ENCODE data around the gene FAM120A. TPM values are rescaled to one million over a fixed set of nuclear protein-coding genes. Genes with fewer than 3 reads are reported as not detected.

The FAM120A gene
- total RNA-seq, 1 experiment from 2014 or later = 53.3 TPM

GRCh38 chr9:93585259-93585658, 133.8 kb downstream of the FAM120A start:
- H3K36me3 Mint-ChIP-seq = no peaks in the 10 kb centered on the region; the same call in 1 of the 2 replicates
- no peak overlapping the region for H3K4me3 Mint-ChIP-seq
- DNase-seq (ENCODE audit: low spot score) = no peak
- TF ChIP-seq ZSCAN18 (CRISPR knock-in tag; IDR thresholded peaks at IDR 0.05) (no peak), SMAD3 (CRISPR knock-in tag; IDR thresholded peaks at IDR 0.05; ENCODE audit: borderline replicate concordance) (no peak), RELA (CRISPR knock-in tag; IDR thresholded peaks at IDR 0.05; ENCODE audit: borderline replicate concordance) (no peak), USF2 (CRISPR knock-in tag; IDR thresholded peaks at IDR 0.05) (no peak), ZNF219 (CRISPR knock-in tag; IDR thresholded peaks at IDR 0.05; ENCODE audit: borderline replicate concordance) (no peak), CREB1 (CRISPR knock-in tag; IDR thresholded peaks at IDR 0.05) (no peak), MYBL2 (CRISPR knock-in tag; IDR thresholded peaks at IDR 0.05) (no peak), ZNF416 (CRISPR knock-in tag; IDR thresholded peaks at IDR 0.05) (no peak), TEAD1 (CRISPR knock-in tag; IDR thresholded peaks at IDR 0.05) (no peak)
- H3K9me3 Mint-ChIP-seq = 0 out of 2 replicates have a peak, but pooled peaks cover 4% of the 10 kb centered on the region
- no peak for ATAC-seq
- no peak overlapping the region for H3K27ac Mint-ChIP-seq
- H3K27me3 Mint-ChIP-seq (ENCODE audit: low read depth) = no peaks in the 10 kb centered on the region
- H3K4me1 Mint-ChIP-seq = peaks cover 33% of the 10 kb centered on the region
- ChIA-PET POLR2A (no interaction called here), CTCF (no interaction called here)

- Mint-ChIP-seq H3K4me3 (no peak overlapping the region), H3K27ac (no peak overlapping the region), H3K27me3 (ENCODE audit: low read depth) (no peaks in the 10 kb centered on the region), H3K4me1 (peaks cover 31% of the 10 kb centered on the region), H3K9me3 (0 out of 2 replicates have a peak, but pooled peaks cover 4% of the 10 kb centered on the region), H3K36me3 (no peaks in the 10 kb centered on the region; the same call in 1 of the 2 replicates)
- DNase-seq (ENCODE audit: low spot score) = no peak
- ChIA-PET CTCF (no interaction called here), POLR2A (no interaction called here)
- ATAC-seq = no peak
- TF ChIP-seq KAT7 (CRISPR knock-in tag; IDR thresholded peaks at IDR 0.05; ENCODE audit: borderline replicate concordance) (no peak), ZNF671 (CRISPR knock-in tag; IDR thresholded peaks at IDR 0.05) (no peak), PREB (CRISPR knock-in tag; IDR thresholded peaks at IDR 0.05; ENCODE audit: borderline replicate concordance) (no peak)
Observed at GRCh38 chr9:93585695-93586094, 134.2 kb downstream of the FAM120A start.

GRCh38 chr9:93586290-93587057, 135.0 kb downstream of the FAM120A start:
- POLR2A ChIA-PET = interaction anchor here (0.6 kb wide), 1 partner anchor 141 kb away, joined by 4 read pairs; no protein-coding TSS in a partner anchor
- no peak for ATAC-seq
- no peak overlapping the region for H3K27ac Mint-ChIP-seq
- peaks cover 26% of the 10 kb centered on the region for H3K4me1 Mint-ChIP-seq
- H3K9me3 Mint-ChIP-seq = 0 out of 2 replicates have a peak, but pooled peaks cover 4% of the 10 kb centered on the region
- H3K27me3 Mint-ChIP-seq (ENCODE audit: low read depth) = no peaks in the 10 kb centered on the region
- CTCF ChIA-PET = no interaction called here
- DNase-seq (ENCODE audit: low spot score) = no peak
- H3K36me3 Mint-ChIP-seq = no peaks in the 10 kb centered on the region; the same call in 1 of the 2 replicates
- H3K4me3 Mint-ChIP-seq = no peak overlapping the region
- TF ChIP-seq AFF4 (CRISPR knock-in tag; IDR thresholded peaks at IDR 0.05; ENCODE audit: borderline replicate concordance) = no peak
- no peak for TF ChIP-seq OVOL2 (CRISPR knock-in tag; IDR thresholded peaks at IDR 0.05; ENCODE audit: borderline replicate concordance)
- no peak for TF ChIP-seq NFE2L1 (CRISPR knock-in tag; IDR thresholded peaks at IDR 0.05)
- TF ChIP-seq JUN (CRISPR knock-in tag; IDR thresholded peaks at IDR 0.05) = no peak
- no peak for TF ChIP-seq ZNF423 (CRISPR knock-in tag; IDR thresholded peaks at IDR 0.05)
- TF ChIP-seq ZSCAN18 (CRISPR knock-in tag; IDR thresholded peaks at IDR 0.05) = no peak
- TF ChIP-seq ARID4B (CRISPR knock-in tag; IDR thresholded peaks at IDR 0.05; ENCODE audit: borderline replicate concordance) = no peak

Measured in WTC11 (cell line).